ENCODE results near the gene GRK5.

DNA sequence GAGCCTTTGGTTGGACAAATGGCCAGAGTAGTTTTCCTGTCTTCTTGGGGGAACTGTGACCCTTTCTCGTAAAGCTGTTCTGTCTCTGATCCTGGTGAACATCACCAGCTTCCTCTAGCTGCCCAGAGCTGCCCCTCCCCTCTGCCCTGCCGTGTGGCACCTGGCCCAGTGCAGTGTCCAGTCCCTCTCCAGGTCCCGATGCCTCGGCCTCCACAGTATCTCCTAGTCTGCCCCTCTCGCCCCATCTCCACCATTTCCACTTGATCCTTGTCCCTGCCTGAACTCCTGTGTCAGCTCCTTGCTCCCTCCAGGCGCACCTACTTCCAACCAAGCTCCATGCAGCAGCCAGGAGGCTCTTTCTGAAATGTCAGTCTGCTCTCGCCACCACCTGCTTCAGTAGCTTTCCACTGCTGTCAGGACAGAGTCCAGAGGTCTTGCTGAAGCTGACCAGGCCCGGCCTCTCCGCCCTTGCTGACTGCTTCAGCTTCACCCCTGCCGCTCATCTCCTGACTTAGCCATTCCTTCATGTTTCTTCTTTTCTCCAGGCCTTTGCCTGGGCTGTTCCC, 133.6 kb downstream of the GRK5 start:
- TF ChIP-seq, protein P1, sequence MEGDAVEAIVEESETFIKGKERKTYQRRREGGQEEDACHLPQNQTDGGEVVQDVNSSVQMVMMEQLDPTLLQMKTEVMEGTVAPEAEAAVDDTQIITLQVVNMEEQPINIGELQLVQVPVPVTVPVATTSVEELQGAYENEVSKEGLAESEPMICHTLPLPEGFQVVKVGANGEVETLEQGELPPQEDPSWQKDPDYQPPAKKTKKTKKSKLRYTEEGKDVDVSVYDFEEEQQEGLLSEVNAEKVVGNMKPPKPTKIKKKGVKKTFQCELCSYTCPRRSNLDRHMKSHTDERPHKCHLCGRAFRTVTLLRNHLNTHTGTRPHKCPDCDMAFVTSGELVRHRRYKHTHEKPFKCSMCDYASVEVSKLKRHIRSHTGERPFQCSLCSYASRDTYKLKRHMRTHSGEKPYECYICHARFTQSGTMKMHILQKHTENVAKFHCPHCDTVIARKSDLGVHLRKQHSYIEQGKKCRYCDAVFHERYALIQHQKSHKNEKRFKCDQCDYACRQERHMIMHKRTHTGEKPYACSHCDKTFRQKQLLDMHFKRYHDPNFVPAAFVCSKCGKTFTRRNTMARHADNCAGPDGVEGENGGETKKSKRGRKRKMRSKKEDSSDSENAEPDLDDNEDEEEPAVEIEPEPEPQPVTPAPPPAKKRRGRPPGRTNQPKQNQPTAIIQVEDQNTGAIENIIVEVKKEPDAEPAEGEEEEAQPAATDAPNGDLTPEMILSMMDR (IDR thresholded peaks at IDR 0.05) = no peak
- TF ChIP-seq EP300 (IDR thresholded peaks at IDR 0.05) = no peak
